ENCODE data around the gene SPN. TPM values are rescaled to one million over a fixed set of nuclear protein-coding genes. Genes with fewer than 3 reads are reported as not detected.
"Not testable (repeated sequence)": the region's sequence is repeated elsewhere in the genome, so short reads cannot be mapped to it uniquely, and the experiment has no call there.

SPN gene
- polyA plus RNA-seq, 2 of the 4 experiments (the other 2 are of a cell fraction), result 0.03 TPM; not detected in 1

DNA sequence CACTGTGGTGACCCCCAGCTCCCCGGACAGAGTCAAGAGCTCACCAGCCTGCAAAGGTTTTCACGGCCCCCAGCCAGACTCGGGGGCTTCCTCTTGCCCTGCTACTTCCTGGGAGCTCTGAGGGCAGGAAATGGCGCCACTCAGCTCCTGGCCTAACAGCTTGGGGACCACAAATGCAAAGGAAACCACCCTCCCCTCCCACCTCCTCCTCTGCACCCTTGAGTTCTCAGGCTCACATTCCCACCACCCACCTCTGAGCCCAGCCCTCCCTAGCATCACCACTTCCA, 375 bp upstream of the SPN start (continued):
- TF ChIP-seq CEBPB (IDR thresholded peaks at IDR 0.05), result no peak

DNA sequence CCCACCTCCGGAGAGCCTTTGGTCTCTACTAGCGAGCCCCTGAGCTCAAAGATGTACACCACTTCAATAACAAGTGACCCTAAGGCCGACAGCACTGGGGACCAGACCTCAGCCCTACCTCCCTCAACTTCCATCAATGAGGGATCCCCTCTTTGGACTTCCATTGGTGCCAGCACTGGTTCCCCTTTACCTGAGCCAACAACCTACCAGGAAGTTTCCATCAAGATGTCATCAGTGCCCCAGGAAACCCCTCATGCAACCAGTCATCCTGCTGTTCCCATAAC, 702 bp downstream of the SPN start:
- Histone ChIP-seq H3K4me1 (no peaks in the 10 kb centered on the region), H3K4me3 (no peak overlapping the region), H3K9me3 (no peaks in the 10 kb centered on the region), H3K4me2 (no peak overlapping the region), H3K27ac (no peak overlapping the region)
- DNase-seq (ENCODE audit: low read depth in 1 of 2, low spot score in 1 of 2), result no peak
- POLR2A ChIA-PET, result no interaction called here
- ATAC-seq, result no peak
- TF ChIP-seq, protein P1, sequence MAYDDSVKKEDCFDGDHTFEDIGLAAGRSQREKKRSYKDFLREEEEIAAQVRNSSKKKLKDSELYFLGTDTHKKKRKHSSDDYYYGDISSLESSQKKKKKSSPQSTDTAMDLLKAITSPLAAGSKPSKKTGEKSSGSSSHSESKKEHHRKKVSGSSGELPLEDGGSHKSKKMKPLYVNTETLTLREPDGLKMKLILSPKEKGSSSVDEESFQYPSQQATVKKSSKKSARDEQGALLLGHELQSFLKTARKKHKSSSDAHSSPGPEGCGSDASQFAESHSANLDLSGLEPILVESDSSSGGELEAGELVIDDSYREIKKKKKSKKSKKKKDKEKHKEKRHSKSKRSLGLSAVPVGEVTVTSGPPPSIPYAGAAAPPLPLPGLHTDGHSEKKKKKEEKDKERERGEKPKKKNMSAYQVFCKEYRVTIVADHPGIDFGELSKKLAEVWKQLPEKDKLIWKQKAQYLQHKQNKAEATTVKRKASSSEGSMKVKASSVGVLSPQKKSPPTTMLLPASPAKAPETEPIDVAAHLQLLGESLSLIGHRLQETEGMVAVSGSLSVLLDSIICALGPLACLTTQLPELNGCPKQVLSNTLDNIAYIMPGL (CRISPR knock-in tag; IDR thresholded peaks at IDR 0.05; ENCODE audit: borderline replicate concordance), result no peak
- no peak for TF ChIP-seq FOXS1 (CRISPR knock-in tag; IDR thresholded peaks at IDR 0.05)
- TF ChIP-seq, protein P2, sequence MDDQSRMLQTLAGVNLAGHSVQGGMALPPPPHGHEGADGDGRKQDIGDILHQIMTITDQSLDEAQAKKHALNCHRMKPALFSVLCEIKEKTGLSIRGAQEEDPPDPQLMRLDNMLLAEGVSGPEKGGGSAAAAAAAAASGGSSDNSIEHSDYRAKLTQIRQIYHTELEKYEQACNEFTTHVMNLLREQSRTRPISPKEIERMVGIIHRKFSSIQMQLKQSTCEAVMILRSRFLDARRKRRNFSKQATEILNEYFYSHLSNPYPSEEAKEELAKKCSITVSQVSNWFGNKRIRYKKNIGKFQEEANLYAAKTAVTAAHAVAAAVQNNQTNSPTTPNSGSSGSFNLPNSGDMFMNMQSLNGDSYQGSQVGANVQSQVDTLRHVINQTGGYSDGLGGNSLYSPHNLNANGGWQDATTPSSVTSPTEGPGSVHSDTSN (IDR thresholded peaks at IDR 0.05), result no peak
- TF ChIP-seq CEBPB (IDR thresholded peaks at IDR 0.05), result no peak
- TF ChIP-seq HOXA7 (CRISPR knock-in tag; IDR thresholded peaks at IDR 0.05), result no peak
- FAIRE-seq, result no peak
- CTCF ChIA-PET, result no interaction called here
- 59% methylated on average over 3 of the region's 3 CpGs for WGBS (ENCODE audit: missing lambda C conversion rate)

DNA sequence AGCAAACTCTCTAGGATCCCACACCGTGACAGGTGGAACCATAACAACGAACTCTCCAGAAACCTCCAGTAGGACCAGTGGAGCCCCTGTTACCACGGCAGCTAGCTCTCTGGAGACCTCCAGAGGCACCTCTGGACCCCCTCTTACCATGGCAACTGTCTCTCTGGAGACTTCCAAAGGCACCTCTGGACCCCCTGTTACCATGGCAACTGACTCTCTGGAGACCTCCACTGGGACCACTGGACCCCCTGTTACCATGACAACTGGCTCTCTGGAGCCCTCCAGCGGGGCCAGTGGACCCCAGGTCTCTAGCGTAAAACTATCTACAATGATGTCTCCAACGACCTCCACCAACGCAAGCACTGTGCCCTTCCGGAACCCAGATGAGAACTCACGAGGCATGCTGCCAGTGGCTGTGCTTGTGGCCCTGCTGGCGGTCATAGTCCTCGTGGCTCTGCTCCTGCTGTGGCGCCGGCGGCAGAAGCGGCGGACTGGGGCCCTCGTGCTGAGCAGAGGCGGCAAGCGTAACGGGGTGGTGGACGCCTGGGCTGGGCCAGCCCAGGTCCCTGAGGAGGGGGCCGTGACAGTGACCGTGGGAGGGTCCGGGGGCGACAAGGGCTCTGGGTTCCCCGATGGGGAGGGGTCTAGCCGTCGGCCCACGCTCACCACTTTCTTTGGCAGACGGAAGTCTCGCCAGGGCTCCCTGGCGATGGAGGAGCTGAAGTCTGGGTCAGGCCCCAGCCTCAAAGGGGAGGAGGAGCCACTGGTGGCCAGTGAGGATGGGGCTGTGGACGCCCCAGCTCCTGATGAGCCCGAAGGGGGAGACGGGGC, 1.3 kb downstream of the SPN start:
- ATAC-seq, result no peak
- Histone ChIP-seq H3K4me2 (no peak overlapping the region), H3K4me1 (no peaks in the 10 kb centered on the region), H3K4me3 (no peak overlapping the region), H3K9me3 (no peaks in the 10 kb centered on the region), H3K27ac (no peak overlapping the region)
- CTCF ChIA-PET, result no interaction called here
- no peak for FAIRE-seq
- POLR2A ChIA-PET, result no interaction called here
- DNase-seq (ENCODE audit: low read depth in 1 of 2, low spot score in 1 of 2), result no peak
- TF ChIP-seq ZSCAN20 (CRISPR knock-in tag; IDR thresholded peaks at IDR 0.05) (no peak), MAFK (IDR thresholded peaks at IDR 0.05; ENCODE audit: partially characterized antibody) (no peak), HDAC2 (IDR thresholded peaks at IDR 0.05) (no peak), NR3C1 (IDR thresholded peaks at IDR 0.05) (no peak), SREBF2 (IDR thresholded peaks at IDR 0.05) (no peak)
- WGBS (ENCODE audit: missing lambda C conversion rate), result 86% methylated on average over 25 of the region's 35 CpGs

DNA sequence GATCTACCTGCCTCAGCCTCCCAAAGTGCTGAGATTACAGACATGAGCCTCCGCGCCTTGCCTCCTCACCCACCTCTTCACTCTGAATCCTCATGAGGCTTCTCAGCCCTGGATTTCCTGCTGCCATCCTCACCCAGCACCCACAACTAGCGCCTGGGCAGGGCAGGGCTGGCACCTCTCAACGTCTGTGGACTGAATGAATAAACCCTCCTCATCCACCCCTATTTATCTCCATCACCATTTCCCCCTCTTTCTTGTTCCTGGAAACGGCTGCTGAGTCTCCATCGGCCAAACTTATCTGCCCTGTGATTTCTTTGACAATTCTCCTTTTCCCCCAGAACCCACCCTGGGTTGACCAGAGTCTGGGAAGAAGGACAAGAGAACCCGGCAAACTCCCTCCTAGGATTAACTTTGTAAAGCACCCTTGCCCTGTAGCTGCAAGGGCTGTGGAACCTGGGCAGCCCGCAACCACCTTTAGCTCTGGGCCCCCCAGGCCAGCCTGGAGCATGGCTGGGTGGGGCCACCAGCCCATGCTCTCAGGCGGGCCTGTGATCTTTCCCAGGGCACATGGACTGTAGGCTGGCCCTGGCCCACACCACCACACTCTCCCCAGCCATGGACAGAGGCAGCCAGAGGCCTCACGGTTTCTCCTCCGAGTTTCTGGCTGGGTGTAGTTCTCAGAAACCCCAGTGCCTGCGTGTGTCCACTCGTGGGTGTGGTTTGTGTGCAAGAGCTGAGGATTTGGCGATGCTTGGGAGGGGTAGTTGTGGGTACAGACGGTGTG, 2.4 kb downstream of the SPN start:
- H3K4me2 ChIP-seq, result no peak overlapping the region
- no peak for DNase-seq (ENCODE audit: low read depth in 1 of 2, low spot score in 1 of 2)
- ATAC-seq, result peak in 1 of 2 experiments; percentile 19; a peak in 1 of 6 replicates
- ChIA-PET POLR2A (no interaction called here), CTCF (interaction anchor here (1.2 kb wide), 1 partner anchor 9 kb away, joined by 3 read pairs; no protein-coding TSS in a partner anchor)
- H3K27ac ChIP-seq, result no peak overlapping the region
- no peak for FAIRE-seq
- H3K4me3 ChIP-seq, result no peak overlapping the region
- no peaks in the 10 kb centered on the region for H3K9me3 ChIP-seq
- WGBS (ENCODE audit: missing lambda C conversion rate), result 68% methylated on average over 15 of the region's 15 CpGs
- TF ChIP-seq ZFP36 (IDR thresholded peaks at IDR 0.05; ENCODE audit: borderline replicate concordance, partially characterized antibody), result no peak
- TF ChIP-seq ESRRA (IDR thresholded peaks at IDR 0.05; ENCODE audit: borderline replicate concordance, low read length), result no peak
- TF ChIP-seq ZSCAN20 (CRISPR knock-in tag; IDR thresholded peaks at IDR 0.05), result no peak
- TF ChIP-seq RAD21 (conservative IDR thresholded peaks at IDR 0.05 in 1 of 2, IDR thresholded peaks at IDR 0.05 in 1 of 2), result no peak
- TF ChIP-seq ZC3H11A (IDR thresholded peaks at IDR 0.05), result no peak
- no peaks in the 10 kb centered on the region for H3K4me1 ChIP-seq

DNA sequence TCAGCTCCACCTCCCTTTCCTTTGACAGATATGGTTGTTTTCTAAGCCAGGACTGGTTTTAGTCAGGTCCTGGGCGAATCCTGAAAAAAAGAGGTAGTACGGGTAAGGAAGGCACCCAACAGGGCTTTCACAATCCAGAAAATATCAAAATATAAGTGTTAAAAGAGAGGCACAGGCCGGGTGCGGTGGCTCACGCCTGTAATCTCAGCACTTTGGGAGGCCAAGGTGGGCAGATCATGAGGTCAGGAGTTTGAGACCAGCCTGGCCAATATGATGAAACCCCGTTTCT, 4.2 kb downstream of the SPN start:
- H3K27ac ChIP-seq; FAIRE-seq; H3K4me3 ChIP-seq; POLR2A ChIA-PET; ATAC-seq; DNase-seq (ENCODE audit: low read depth in 1 of 2, low spot score in 1 of 2); H3K9me3 ChIP-seq; H3K4me2 ChIP-seq; H3K4me1 ChIP-seq: not testable (repeated sequence)
- WGBS (ENCODE audit: missing lambda C conversion rate), result 80% methylated on average over 6 of the region's 6 CpGs
- CTCF ChIA-PET, result interaction anchor here (1.0 kb wide), 1 partner anchor 20 kb away, joined by 3 read pairs; no protein-coding TSS in a partner anchor

All from A549 (cell line).